Activated CD4-positive, CD25-positive, alpha-beta regulatory T cell (primary cell): Measurements from ENCODE around the gene PDPR.
"Not testable (repeated sequence)": the region's sequence is repeated elsewhere in the genome, so short reads cannot be mapped to it uniquely, and the experiment has no call there.

Source experiments
- DNase-seq, 4 experiments: peaks; one replicate each; lab custom pipeline; 2025; lab: John Stamatoyannopoulos, UW

Gene PDPR

GRCh38 chr16:70128844-70129243 lies 14.7 kb downstream of the PDPR start:
- DNase-seq, result not testable (repeated sequence)

DNA sequence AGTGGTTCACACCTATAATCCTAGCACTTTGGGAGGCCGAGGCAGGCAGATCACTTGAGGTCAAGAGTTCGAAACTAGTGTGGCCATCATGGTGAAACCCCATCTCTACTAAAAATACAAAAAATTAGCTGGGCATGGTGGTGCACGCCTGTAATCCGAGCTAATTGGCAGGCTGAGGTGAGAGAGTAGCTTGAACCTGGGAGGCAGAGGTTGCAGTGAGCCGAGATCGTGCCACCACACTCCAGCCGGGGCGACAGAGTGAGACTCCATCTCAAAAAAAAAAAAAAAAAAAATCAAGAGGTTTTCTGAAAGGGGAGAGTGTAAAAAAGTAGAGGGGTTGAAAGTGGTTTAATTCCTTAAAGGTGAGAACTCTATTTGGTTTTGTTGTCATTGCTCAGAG lies 21.7 kb downstream of the PDPR start:
- DNase-seq, result not testable (repeated sequence)

GRCh38 chr16:70136595-70136994 lies 22.5 kb downstream of the PDPR start:
- not testable (repeated sequence) for DNase-seq

GRCh38 chr16:70142739-70143138 lies 28.6 kb downstream of the PDPR start:
- DNase-seq, result not testable (repeated sequence)

DNA sequence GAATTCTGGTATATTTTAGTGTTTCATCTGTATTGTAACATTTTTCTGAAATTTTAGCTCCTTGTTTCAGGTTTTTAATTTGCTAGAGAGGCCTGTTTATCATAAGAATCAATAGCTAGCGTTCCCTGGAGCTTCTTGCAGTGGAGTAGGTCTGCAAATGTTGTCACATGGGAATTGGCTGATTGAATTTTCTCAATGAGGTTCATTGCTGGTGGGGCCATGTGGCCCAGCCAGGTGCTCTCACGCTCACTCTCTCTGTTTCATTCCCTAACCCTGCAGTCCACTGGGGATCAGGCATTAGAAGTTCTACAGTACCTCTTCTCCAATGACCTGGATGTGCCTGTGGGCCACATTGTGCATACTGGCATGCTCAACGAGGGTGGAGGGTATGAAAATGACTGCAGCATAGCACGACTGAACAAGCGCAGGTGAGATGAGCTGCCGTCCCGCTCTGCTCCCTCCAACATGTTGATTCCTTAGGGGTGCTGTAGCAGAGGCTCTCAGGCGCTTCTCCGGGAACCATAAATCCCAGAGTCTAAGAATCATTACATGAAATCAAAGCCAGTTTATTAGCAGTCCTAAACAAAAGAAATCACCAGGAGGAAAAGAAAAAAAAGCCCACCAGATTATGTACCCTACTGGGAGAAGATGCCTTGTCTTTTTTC lies 29.2 kb downstream of the PDPR start:
- DNase-seq, result not testable (repeated sequence)

- DNase-seq, result not testable (repeated sequence)
Observed at GRCh38 chr16:70147853-70148252, 33.7 kb downstream of the PDPR start.

DNA sequence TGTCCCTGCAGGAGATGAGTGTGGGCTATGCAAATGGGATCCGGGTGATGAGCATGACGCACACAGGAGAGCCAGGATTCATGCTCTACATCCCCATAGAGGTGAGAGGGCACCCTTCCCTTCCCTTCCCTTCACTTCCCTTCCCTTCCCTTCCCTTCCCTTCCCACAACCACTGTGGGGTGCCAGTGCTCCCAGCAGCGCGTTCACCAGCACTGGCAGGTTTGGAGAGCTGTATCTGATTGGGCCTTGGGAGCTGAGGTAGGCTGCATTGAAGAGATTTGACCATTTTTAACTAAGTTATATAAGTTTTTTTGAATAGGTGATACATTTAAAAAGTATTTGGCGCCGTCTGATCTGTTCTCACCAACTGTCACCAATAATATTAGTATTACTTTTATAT lies 34.3 kb downstream of the PDPR start:
- DNase-seq, result not testable (repeated sequence)

GRCh38 chr16:70149296-70149695 lies 35.2 kb downstream of the PDPR start:
- not testable (repeated sequence) for DNase-seq

- DNase-seq, result no peak
Observed at GRCh38 chr16:70151391-70151790, 37.3 kb downstream of the PDPR start.

DNA sequence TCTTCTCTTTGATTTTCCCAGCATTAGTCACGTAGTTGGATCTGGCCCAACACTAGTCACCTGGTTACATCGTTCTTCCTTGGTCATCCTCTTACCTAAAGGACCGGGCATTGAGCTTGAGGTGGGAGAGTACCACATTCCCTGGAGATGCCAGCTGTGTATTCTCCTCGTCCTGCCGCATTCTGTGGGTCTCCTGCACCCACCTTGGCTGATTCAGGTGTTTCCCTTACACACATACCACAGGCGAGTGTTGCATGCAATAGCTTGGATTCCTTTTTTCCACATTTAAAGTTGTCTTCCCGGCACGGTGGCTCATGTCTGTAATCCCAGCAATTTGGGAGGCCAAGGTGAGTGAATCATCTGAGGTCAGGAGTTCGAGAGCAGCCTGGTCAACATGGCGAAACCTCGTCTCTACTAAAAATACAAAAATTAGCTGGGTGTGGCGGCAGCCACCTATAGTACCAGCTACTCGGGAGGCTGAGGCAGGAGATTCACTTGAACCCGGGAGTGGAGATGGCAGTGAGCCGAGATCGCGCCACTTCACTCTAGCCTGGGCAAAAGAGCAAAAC lies 37.9 kb downstream of the PDPR start:
- no peak for DNase-seq

- DNase-seq, result no peak
Observed at GRCh38 chr16:70152578-70153302, 38.6 kb downstream of the PDPR start.

GRCh38 chr16:70154736-70155135 lies 40.6 kb downstream of the PDPR start:
- not testable (repeated sequence) for DNase-seq

GRCh38 chr16:70156207-70156978 lies 42.3 kb downstream of the PDPR start:
- no peak for DNase-seq

DNA sequence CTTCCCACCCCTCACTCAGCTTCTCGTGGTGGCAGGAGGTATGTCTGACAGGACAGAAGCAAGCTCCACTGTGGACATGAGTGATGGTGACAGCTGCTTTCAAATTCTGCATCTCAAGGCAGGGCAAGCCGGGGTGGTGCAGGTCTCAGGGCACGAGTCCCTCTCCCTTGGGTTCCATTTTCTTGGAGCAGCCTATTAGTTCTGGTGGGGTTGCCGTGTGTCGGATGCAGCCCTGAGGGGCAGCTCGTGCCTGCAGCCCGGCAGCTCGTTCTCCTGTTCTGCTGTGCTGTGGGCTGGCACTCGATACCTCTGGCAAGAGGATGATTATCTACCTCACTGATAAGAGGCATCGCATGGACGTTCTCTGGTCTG lies 43.0 kb downstream of the PDPR start:
- DNase-seq, result no peak

- no peak for DNase-seq
Observed at GRCh38 chr16:70157477-70158260, 43.5 kb downstream of the PDPR start.

DNA sequence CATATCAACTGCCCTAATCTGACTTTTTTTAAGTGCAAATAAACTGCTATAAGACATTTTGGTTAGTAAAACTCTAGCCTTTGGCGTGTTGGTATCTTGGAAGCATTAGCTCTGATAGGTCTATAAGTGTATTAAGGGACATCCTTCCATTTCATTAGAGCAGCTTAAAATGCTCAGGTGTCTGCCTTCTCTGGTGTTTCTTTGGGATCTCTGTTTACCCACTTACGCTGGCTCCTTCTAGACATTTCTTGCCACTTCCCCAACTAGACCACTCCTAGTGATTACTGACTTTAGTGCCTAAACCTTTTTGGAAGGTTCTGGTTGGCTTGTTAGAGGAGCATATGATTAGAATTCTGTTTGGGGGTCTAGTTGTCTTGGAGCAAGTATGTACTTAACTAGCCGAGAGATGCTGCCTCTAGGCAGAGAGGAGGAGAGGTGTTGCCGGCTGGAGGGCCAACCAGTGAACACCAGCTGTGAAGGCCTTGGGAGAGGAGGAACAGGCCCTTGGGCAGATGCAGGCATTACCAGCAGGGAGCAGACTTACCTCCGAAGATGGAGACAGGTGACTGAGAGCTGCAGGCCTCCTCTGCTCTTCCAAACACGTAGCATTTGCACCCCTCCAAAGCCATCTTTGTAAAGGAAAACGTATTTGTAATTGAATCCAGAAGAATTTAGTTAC lies 44.3 kb downstream of the PDPR start:
- no peak for DNase-seq

GRCh38 chr16:70159355-70160348 lies 45.5 kb downstream of the PDPR start:
- no peak for DNase-seq

- DNase-seq, result no peak
Observed at GRCh38 chr16:70160388-70160787, 46.3 kb downstream of the PDPR start.

GRCh38 chr16:70160821-70161220 lies 46.7 kb downstream of the PDPR start:
- no peak for DNase-seq

DNA sequence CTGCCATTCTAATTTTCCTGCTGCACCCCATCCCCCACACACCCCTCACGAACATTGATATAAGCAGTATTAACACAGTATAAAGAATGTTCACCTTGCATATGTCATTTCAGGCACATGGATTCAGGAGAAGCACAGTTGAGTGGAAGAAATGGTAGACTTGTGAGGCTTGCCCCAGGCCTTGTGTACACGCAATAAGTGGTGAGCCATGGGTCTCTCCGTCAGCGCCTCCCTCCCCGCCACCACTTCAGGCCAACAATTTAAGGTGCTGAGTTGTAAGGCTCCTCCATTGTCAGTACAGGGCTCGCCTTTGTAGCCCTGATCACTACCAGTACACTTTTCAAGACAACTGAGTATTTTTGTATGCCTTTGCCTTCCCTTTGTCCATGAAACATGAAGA lies 47.2 kb downstream of the PDPR start:
- no peak for DNase-seq
